CD4-positive, alpha-beta T cell (primary cell): ENCODE measurements around the gene ST6GALNAC2. TPM values are rescaled to one million over a fixed set of nuclear protein-coding genes. Genes with fewer than 3 reads are reported as not detected.
"Not testable (repeated sequence)": the region's sequence is repeated elsewhere in the genome, so short reads cannot be mapped to it uniquely, and the experiment has no call there.

Source experiments
- ATAC-seq: fragments of 200-7000 bp; cut with Tn5 transposase; one replicate; pipeline ENCODE4 v1.10.0; 2022; ENCODE audit warnings: mild to moderate bottlenecking; ENCODE audit not compliant: poor library complexity
- CTCF ChIA-PET: fragments of 350-600 bp; sonication (Branson Sonifier 250); formaldehyde crosslinking; loops from one replicate; lab custom pipeline; 2021; ENCODE audit warnings: antibody characterized with exemption, inconsistent platforms; lab: Charles Lee
- POLR2A ChIA-PET: fragments of 350-600 bp; sonication (Branson Sonifier 250); formaldehyde crosslinking; loops from one replicate; lab custom pipeline; 2021; ENCODE audit warnings: antibody characterized with exemption, inconsistent platforms; lab: Charles Lee
- DNase-seq, 14 experiments: peaks; one replicate each; pipeline ENCODE4 v3.0.0-alpha.2; 2013 to 2020; ENCODE audit warnings: mixed read lengths in 2 of 14
- H3K27ac ChIP-seq, 2 donors: one replicate each; pipeline versions ENCODE4 v1.5.1 to v1.7.0; 2013; ENCODE audit warnings: low read length in 2 of 2, low read depth in 1 of 2, mild to moderate bottlenecking in 1 of 2
- H3K27me3 ChIP-seq, 2 experiments: 1 replicate in 1 of 2; 2 replicates in 1 of 2; pipeline versions ENCODE4 v1.6.1 to v1.7.0; 2013; ENCODE audit warnings: low read length in 2 of 2, control low read depth in 1 of 2, mild to moderate bottlenecking in 1 of 2, moderate library complexity in 1 of 2; ENCODE audit not compliant: insufficient read depth in 2 of 2, control insufficient read depth in 1 of 2
- H3K36me3 ChIP-seq: one replicate; pipeline ENCODE4 v1.6.1; 2013; ENCODE audit warnings: low read length, control low read depth; ENCODE audit not compliant: insufficient read depth
- H3K4me1 ChIP-seq: one replicate; pipeline ENCODE4 v1.6.1; 2013; ENCODE audit warnings: low read length, control low read depth; ENCODE audit not compliant: insufficient read depth
- H3K4me3 ChIP-seq: one replicate; pipeline ENCODE4 v1.5.1; 2013; ENCODE audit warnings: mild to moderate bottlenecking, low read length, moderate library complexity
- H3K9me3 ChIP-seq, 2 experiments: 1 replicate in 1 of 2; 2 replicates in 1 of 2; pipeline versions ENCODE4 v1.6.1 to v1.7.0; 2013; ENCODE audit warnings: low read length in 2 of 2, mild to moderate bottlenecking in 2 of 2, control low read depth in 1 of 2, moderate library complexity in 1 of 2; ENCODE audit not compliant: control insufficient read depth in 1 of 2, insufficient read depth in 1 of 2
- H3K27ac Mint-ChIP-seq: one replicate; pipeline ENCODE4 v1.8.0; 2020; ENCODE audit warnings: mixed read lengths
- H3K27me3 Mint-ChIP-seq: one replicate; pipeline ENCODE4 v1.8.0; 2021; ENCODE audit warnings: mixed read lengths
- H3K36me3 Mint-ChIP-seq: one replicate; pipeline ENCODE4 v1.8.0; 2021; ENCODE audit warnings: low read depth, mixed read lengths
- H3K4me1 Mint-ChIP-seq: one replicate; pipeline ENCODE4 v1.8.0; 2021; ENCODE audit warnings: low read depth, mixed read lengths
- H3K4me3 Mint-ChIP-seq: one replicate; pipeline ENCODE4 v1.8.0; 2020; ENCODE audit warnings: mild to moderate bottlenecking, mixed read lengths
- H3K9me3 Mint-ChIP-seq: one replicate; pipeline ENCODE4 v1.8.0; 2020; ENCODE audit warnings: mixed read lengths
- intact Hi-C, 2 experiments: fragments of 100-400 bp; cut with DNase I in 1 of 2; cut with micrococcal nuclease in 1 of 2; formaldehyde crosslinking; loops; one replicate each; pipeline versions ENCODE4 v1.15.1 to v1.9.0; 2023 to 2025; cut with DNase I, micrococcal nuclease
- total RNA-seq, 174 experiments: library from RNA in 2 of 174; stranded (reverse) in 2 of 174; gene quantifications; one replicate each; pipeline ENCODE4 v1.2.3 and lab custom pipeline; 2021 to 2026
- TF ChIP-seq, protein P1 (sequence below): fragments of 200-600 bp; IDR thresholded peaks from one replicate; pipeline ENCODE4 v1.8.0; 2022; ENCODE audit warnings: antibody characterized with exemption, mild to moderate bottlenecking

ST6GALNAC2 gene
- total RNA-seq, 2 experiments from 2014 or later: 0.49 to 1.2 TPM

DNA sequence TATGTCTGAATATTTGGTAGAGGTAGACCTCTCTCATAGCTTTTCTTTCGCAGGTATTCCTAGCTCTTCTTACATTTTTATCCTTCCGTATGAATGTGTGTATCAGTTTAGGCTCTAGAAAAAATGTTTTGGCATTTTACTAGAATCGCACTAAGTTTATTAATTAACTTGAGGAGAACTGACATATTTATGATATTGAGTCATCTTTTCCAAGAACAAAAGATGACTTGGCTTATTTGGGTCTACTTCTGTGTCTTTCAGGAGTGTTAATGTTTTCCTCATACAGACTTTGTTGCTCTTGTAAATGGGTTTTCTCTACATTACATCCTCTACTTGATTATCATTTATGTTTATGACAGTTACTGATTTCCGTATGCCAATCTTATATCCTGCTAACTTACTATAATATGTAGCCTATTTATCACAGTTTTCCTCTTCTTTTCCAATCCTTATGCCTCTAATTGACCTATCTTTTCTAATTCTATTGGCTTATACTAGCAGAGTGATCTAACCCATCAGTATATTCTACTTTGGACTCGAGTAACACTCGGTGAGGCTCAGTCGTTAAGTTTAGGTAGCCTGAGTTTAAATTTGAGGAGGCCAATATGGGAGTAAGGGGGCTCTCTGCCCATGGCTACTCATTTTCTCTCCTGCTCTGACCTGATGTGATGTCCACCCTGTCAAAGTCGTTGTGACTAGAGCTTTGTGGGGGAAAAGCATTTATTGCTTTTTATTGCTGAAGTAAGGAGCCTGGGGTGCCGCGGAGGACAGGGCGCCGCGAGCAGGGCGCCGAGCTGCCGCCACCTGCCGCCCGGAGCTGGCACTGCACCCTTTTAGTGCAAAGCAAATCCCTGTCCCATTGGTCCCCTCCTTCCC lies 37.8 kb upstream of the ST6GALNAC2 start:
- Histone ChIP-seq H3K36me3 (peaks cover 8% of the 10 kb centered on the region), H3K4me1 (peaks cover 5% of the 10 kb centered on the region), H3K9me3 (no peaks in the 10 kb centered on the region), H3K4me3 (no peak overlapping the region), H3K27ac (no peak overlapping the region), H3K27me3 (no peaks in the 10 kb centered on the region)
- no peaks in the 10 kb centered on the region for H3K9me3 Mint-ChIP-seq
- peaks cover 5% of the 10 kb centered on the region for H3K4me1 Mint-ChIP-seq
- POLR2A ChIA-PET: interaction anchor here (0.6 to 2.0 kb wide), 7 partner anchors 22 to 616 kb away, joined by 3 to 11 read pairs (median 6); no protein-coding TSS in a partner anchor
- intact Hi-C loops: loop anchor here (1.0 to 10.0 kb wide), 6 partner anchors 49 to 157 kb away; no protein-coding TSS in a partner anchor
- H3K27ac Mint-ChIP-seq: no peak overlapping the region
- CTCF ChIA-PET: interaction anchor here (0.5 to 5.1 kb wide), 32 partner anchors 11 to 344 kb away, joined by 3 to 60 read pairs (median 4); partner anchors contain the start of genes AANAT, RHBDF2 and ST6GALNAC2
- H3K4me3 Mint-ChIP-seq: no peak overlapping the region
- TF ChIP-seq, protein P1, sequence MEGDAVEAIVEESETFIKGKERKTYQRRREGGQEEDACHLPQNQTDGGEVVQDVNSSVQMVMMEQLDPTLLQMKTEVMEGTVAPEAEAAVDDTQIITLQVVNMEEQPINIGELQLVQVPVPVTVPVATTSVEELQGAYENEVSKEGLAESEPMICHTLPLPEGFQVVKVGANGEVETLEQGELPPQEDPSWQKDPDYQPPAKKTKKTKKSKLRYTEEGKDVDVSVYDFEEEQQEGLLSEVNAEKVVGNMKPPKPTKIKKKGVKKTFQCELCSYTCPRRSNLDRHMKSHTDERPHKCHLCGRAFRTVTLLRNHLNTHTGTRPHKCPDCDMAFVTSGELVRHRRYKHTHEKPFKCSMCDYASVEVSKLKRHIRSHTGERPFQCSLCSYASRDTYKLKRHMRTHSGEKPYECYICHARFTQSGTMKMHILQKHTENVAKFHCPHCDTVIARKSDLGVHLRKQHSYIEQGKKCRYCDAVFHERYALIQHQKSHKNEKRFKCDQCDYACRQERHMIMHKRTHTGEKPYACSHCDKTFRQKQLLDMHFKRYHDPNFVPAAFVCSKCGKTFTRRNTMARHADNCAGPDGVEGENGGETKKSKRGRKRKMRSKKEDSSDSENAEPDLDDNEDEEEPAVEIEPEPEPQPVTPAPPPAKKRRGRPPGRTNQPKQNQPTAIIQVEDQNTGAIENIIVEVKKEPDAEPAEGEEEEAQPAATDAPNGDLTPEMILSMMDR: peak; percentile 94
- ATAC-seq: peak; percentile 99
- peaks cover 10% of the 10 kb centered on the region for H3K27me3 Mint-ChIP-seq
- no peaks in the 10 kb centered on the region for H3K36me3 Mint-ChIP-seq
- peak; percentile 59 to 87 (median 74) for DNase-seq

DNA sequence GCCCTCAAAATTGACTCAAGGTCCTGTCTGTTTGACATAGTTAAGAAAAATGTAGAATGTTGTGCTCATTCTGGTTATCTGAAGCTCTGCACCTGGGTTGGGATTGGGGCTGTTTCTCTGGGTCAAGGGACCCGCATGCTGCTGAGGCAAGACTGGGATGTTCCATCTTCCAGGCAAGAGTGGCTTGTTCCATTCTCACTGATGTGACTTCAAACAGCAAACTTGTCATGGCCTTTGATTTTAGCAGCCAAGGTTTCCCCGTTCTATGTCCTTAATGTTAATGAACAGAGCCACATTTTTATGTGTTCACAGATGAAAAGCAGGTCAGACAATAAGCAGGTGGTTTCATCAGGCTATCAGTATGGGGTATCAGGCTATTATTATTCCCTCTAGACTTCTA lies 32.2 kb upstream of the ST6GALNAC2 start:
- Histone ChIP-seq H3K4me3 (no peak overlapping the region), H3K4me1 (no peaks in the 10 kb centered on the region), H3K9me3 (no peaks in the 10 kb centered on the region), H3K27ac (no peak overlapping the region), H3K27me3 (no peaks in the 10 kb centered on the region), H3K36me3 (no peaks in the 10 kb centered on the region)
- no peaks in the 10 kb centered on the region for H3K9me3 Mint-ChIP-seq
- no peaks in the 10 kb centered on the region for H3K36me3 Mint-ChIP-seq
- H3K4me3 Mint-ChIP-seq: no peak overlapping the region
- intact Hi-C loops: no loop called here
- CTCF ChIA-PET: no interaction called here
- POLR2A ChIA-PET: no interaction called here
- TF ChIP-seq, protein P1: no peak
- H3K27ac Mint-ChIP-seq: no peak overlapping the region
- no peaks in the 10 kb centered on the region for H3K4me1 Mint-ChIP-seq
- ATAC-seq (no peak), DNase-seq (no peak)
- no peaks in the 10 kb centered on the region for H3K27me3 Mint-ChIP-seq

DNA sequence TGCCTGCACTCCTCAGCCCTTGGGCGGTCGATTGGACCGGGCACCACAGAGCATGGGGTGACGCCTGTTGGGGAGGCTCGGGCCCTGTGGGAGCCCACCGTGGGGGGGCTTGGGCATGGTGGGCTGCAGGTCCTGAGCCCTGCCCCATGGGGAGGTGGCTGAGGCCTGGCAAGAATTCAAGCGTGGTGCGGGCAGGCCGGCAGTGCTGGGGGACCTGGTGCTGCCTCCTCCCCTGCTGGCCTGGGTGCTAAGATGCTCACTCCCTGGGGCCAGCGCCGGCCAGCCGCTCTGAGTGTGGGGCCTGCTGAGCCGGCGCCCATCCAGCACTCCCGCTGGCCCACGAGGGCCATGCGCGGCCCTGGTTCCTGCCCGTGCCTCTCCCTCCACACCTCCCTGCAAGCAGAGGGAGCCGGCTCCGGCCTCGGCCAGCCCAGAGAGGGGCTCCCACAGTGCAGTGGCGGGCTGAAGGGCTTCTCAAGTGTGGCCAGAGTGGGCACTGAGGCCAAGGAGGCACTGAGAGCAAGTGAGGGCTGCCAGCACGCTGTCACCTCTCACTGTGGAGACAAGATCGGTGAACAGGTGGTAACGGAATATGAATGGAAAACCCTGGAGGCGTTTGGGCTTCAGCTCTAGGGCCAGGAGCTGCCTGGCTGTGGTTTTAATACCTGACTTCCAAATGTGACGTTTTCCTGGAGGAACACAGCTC lies 29.4 kb upstream of the ST6GALNAC2 start:
- TF ChIP-seq, protein P1: no peak
- H3K4me1 ChIP-seq: no peaks in the 10 kb centered on the region
- Mint-ChIP-seq H3K9me3 (no peaks in the 10 kb centered on the region), H3K4me1 (no peaks in the 10 kb centered on the region), H3K27me3 (no peaks in the 10 kb centered on the region), H3K4me3 (no peak overlapping the region), H3K36me3 (no peaks in the 10 kb centered on the region), H3K27ac (no peak overlapping the region)
- intact Hi-C loops: no loop called here
- no peak for ATAC-seq
- DNase-seq: no peak
- no peak overlapping the region for H3K4me3 ChIP-seq
- H3K36me3 ChIP-seq: no peaks in the 10 kb centered on the region
- no peak overlapping the region for H3K27ac ChIP-seq
- no peaks in the 10 kb centered on the region for H3K27me3 ChIP-seq
- no peaks in the 10 kb centered on the region for H3K9me3 ChIP-seq
- ChIA-PET POLR2A (interaction anchor here (1.2 kb wide), 1 partner anchor 58 kb away, joined by 3 read pairs; no protein-coding TSS in a partner anchor), CTCF (no interaction called here)

DNA sequence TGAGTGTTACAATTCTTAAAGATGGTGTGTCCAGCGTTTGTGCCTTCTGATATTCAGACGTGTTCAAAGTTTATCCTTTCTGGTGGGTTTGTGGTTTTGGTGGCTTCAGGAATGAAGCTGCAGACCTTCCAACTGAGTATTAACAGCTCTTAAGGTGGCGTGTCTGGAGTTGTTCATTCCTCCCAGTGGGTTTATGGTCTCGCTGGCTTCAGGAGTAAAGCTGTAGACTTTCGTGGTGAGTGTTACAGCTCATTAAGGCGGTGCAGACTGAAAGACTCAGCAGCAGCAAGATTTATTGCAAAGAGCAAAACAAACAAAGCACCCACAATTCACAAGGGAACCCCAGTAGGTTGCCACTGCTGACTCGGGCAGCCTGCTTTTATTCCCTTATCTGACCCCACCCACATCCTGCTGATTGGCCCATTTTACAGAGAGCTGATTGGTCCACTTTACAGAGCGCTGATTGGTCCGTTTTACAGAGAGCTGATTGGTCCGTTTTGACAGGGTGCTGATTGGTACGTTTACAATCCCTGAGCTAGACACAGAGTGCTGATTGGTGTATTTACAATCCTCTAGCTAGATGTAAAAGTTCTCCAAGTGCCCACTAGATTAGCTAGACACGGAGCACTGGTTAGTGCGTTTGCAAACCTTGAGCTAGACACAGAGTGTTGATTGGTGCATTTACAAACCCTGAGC lies 28.6 kb upstream of the ST6GALNAC2 start:
- not testable (repeated sequence) for ATAC-seq

More for the DNA sequence above, 28.6 kb upstream of the ST6GALNAC2 start:
- H3K4me3 ChIP-seq, H3K36me3 Mint-ChIP-seq, H3K27me3 Mint-ChIP-seq, H3K4me1 ChIP-seq, intact Hi-C loops, H3K36me3 ChIP-seq, H3K4me1 Mint-ChIP-seq, CTCF ChIA-PET, H3K27ac Mint-ChIP-seq, H3K9me3 Mint-ChIP-seq, H3K4me3 Mint-ChIP-seq, H3K27ac ChIP-seq, H3K9me3 ChIP-seq, H3K27me3 ChIP-seq: not testable (repeated sequence)
- DNase-seq: peak in 1 of 14 experiments; percentile 30
- POLR2A ChIA-PET: interaction anchor here (1.2 kb wide), 1 partner anchor 57 kb away, joined by 3 read pairs; no protein-coding TSS in a partner anchor
